G401.6 (cell line): ENCODE results near the gene SH3RF2.

Experiments used
- FAIRE-seq: peaks from 2 replicates; lab custom pipeline; 2012; peaks lifted over from hg19 to GRCh38; lab: Jason Lieb, UNC

SH3RF2 gene

GRCh38 chr5:146048994-146049703, 112.8 kb downstream of the SH3RF2 start:
- FAIRE-seq: no peak

GRCh38 chr5:146049704-146050026, 113.3 kb downstream of the SH3RF2 start:
- FAIRE-seq: no peak

GRCh38 chr5:146050086-146050485, 113.7 kb downstream of the SH3RF2 start:
- FAIRE-seq: no peak

GRCh38 chr5:146051678-146052077, 115.3 kb downstream of the SH3RF2 start:
- no peak for FAIRE-seq

- FAIRE-seq: peak; percentile 15
Measured at GRCh38 chr5:146052780-146053179, 116.4 kb downstream of the SH3RF2 start.

GRCh38 chr5:146055432-146055831, 119.1 kb downstream of the SH3RF2 start:
- FAIRE-seq: no peak

GRCh38 chr5:146059460-146060220, 123.3 kb downstream of the SH3RF2 start:
- FAIRE-seq: no peak

GRCh38 chr5:146060221-146060585, 123.8 kb downstream of the SH3RF2 start:
- no peak for FAIRE-seq

GRCh38 chr5:146066968-146067367, 130.6 kb downstream of the SH3RF2 start:
- FAIRE-seq: no peak

GRCh38 chr5:146068206-146068605, 131.8 kb downstream of the SH3RF2 start:
- FAIRE-seq: no peak

GRCh38 chr5:146068977-146069779, 132.8 kb downstream of the SH3RF2 start:
- no peak for FAIRE-seq

GRCh38 chr5:146069780-146070099, 133.4 kb downstream of the SH3RF2 start:
- FAIRE-seq: no peak

- no peak for FAIRE-seq
Measured at GRCh38 chr5:146070746-146071145, 134.4 kb downstream of the SH3RF2 start.

GRCh38 chr5:146071171-146071570, 134.8 kb downstream of the SH3RF2 start:
- FAIRE-seq: no peak

GRCh38 chr5:146072595-146072994, 136.2 kb downstream of the SH3RF2 start:
- no peak for FAIRE-seq

- no peak for FAIRE-seq
Measured at GRCh38 chr5:146073239-146073900, 137.0 kb downstream of the SH3RF2 start.

- no peak for FAIRE-seq
Measured at GRCh38 chr5:146076028-146076427, 139.7 kb downstream of the SH3RF2 start.

- FAIRE-seq: no peak
Measured at GRCh38 chr5:146076455-146076854, 140.1 kb downstream of the SH3RF2 start.

GRCh38 chr5:146078566-146078965, 142.2 kb downstream of the SH3RF2 start:
- no peak for FAIRE-seq

- FAIRE-seq: no peak
Measured at GRCh38 chr5:146079695-146080373, 143.5 kb downstream of the SH3RF2 start.

- no peak for FAIRE-seq
Measured at GRCh38 chr5:146081556-146081955, 145.2 kb downstream of the SH3RF2 start.

GRCh38 chr5:146082798-146083197, 146.4 kb downstream of the SH3RF2 start:
- no peak for FAIRE-seq
